Measurements from ENCODE around the gene RGS16. TPM values are rescaled to one million over a fixed set of nuclear protein-coding genes. Genes with fewer than 3 reads are reported as not detected.
"Not testable (repeated sequence)": the region's sequence is repeated elsewhere in the genome, so short reads cannot be mapped to it uniquely, and the experiment has no call there.

RGS16 gene
- total RNA-seq, 1 donor from 2014 or later = 1.2 TPM

- peaks cover 4% of the 10 kb centered on the region for H3K4me1 ChIP-seq
- no peak for TF ChIP-seq POLR2AphosphoS5 (IDR thresholded peaks at IDR 0.05; ENCODE audit: insufficient read depth in 1 of 2, low read depth in 1 of 2)
- TF ChIP-seq CTCF (IDR thresholded peaks at IDR 0.05) = no peak
- no peak for TF ChIP-seq POLR2A (IDR thresholded peaks at IDR 0.05)
- no peaks in the 10 kb centered on the region for H3K27me3 ChIP-seq
- no peak for DNase-seq (ENCODE audit: extremely low spot score in 2 of 2)
- H3K9me3 ChIP-seq = no peaks in the 10 kb centered on the region
- H3K4me3 ChIP-seq = no peak overlapping the region
- intact Hi-C loops (cut with DNase I) = no loop called here
- no peak overlapping the region for H3K27ac ChIP-seq
- H3K36me3 ChIP-seq = no peaks in the 10 kb centered on the region
Measured at GRCh38 chr1:182634306-182635072, 30.3 kb upstream of the RGS16 start.

GRCh38 chr1:182633657-182634281, 29.6 kb upstream of the RGS16 start:
- no peak overlapping the region for H3K27ac ChIP-seq
- peak in 1 of 2 donors; percentile 56 for DNase-seq (ENCODE audit: extremely low spot score in 2 of 2)
- TF ChIP-seq POLR2A (IDR thresholded peaks at IDR 0.05) (no peak), CTCF (IDR thresholded peaks at IDR 0.05) (no peak), POLR2AphosphoS5 (IDR thresholded peaks at IDR 0.05; ENCODE audit: insufficient read depth in 1 of 2, low read depth in 1 of 2) (no peak)
- no peak overlapping the region for H3K4me3 ChIP-seq
- H3K27me3 ChIP-seq = no peaks in the 10 kb centered on the region
- intact Hi-C loops (cut with DNase I) = no loop called here
- H3K4me1 ChIP-seq = peaks cover 4% of the 10 kb centered on the region
- H3K9me3 ChIP-seq = no peaks in the 10 kb centered on the region
- no peaks in the 10 kb centered on the region for H3K36me3 ChIP-seq

DNA sequence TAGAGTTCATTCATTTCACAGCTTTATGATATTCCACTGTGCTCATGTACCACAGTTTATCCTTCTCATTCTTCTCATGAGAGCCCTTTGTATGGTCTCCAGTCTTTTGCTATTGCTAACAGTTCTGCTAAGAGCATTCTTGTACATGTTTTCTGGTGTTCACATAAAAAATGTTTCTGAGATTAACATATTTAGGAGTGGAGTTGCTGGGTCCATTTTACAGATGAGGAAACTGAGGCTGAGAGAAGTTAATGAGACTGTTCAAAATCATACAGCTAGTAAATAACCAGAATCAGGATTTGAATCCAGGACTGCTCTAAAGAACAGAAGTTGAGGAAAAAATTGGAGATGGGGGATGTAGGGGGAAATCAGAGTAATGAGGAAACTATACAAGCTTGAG, 28.8 kb upstream of the RGS16 start:
- TF ChIP-seq POLR2A (IDR thresholded peaks at IDR 0.05) = no peak
- TF ChIP-seq CTCF (IDR thresholded peaks at IDR 0.05) = no peak
- no peak for TF ChIP-seq POLR2AphosphoS5 (IDR thresholded peaks at IDR 0.05; ENCODE audit: insufficient read depth in 1 of 2, low read depth in 1 of 2)
- Histone ChIP-seq H3K27ac (no peak overlapping the region), H3K36me3 (no peaks in the 10 kb centered on the region), H3K4me1 (peaks cover 4% of the 10 kb centered on the region), H3K4me3 (no peak overlapping the region), H3K27me3 (no peaks in the 10 kb centered on the region), H3K9me3 (no peaks in the 10 kb centered on the region)
- intact Hi-C loops (cut with DNase I) = no loop called here
- no peak for DNase-seq (ENCODE audit: extremely low spot score in 2 of 2)

DNA sequence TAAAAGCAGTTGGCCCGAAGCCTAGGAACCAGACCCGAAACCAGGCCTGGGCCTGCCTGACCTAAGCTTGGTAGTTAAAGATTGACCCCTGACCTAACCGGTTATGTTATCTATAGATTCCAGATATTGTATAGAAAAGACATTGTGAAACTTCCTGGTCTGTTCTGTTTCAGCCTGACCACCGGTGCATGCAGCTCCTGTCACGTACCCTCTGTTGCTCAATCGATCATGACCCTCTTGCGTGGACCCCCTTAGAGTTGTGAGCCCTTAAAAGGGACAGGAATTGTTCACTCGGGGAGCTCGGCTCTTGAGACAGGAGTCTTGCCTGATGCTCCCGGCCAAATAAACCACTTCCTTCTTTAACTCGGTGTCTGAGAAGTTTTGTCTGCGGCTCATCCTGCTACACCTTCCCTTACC, 28.3 kb upstream of the RGS16 start:
- H3K36me3 ChIP-seq; DNase-seq (ENCODE audit: extremely low spot score in 2 of 2); H3K9me3 ChIP-seq; H3K27me3 ChIP-seq; H3K4me1 ChIP-seq; H3K27ac ChIP-seq; H3K4me3 ChIP-seq; intact Hi-C loops (cut with DNase I): not testable (repeated sequence)

- intact Hi-C loops (cut with DNase I) = no loop called here
- peaks cover 4% of the 10 kb centered on the region for H3K4me1 ChIP-seq
- no peaks in the 10 kb centered on the region for H3K36me3 ChIP-seq
- H3K27me3 ChIP-seq = no peaks in the 10 kb centered on the region
- H3K27ac ChIP-seq = no peak overlapping the region
- TF ChIP-seq CTCF (IDR thresholded peaks at IDR 0.05) = no peak
- no peak for TF ChIP-seq POLR2A (IDR thresholded peaks at IDR 0.05)
- TF ChIP-seq POLR2AphosphoS5 (IDR thresholded peaks at IDR 0.05; ENCODE audit: insufficient read depth in 1 of 2, low read depth in 1 of 2) = no peak
- no peaks in the 10 kb centered on the region for H3K9me3 ChIP-seq
- H3K4me3 ChIP-seq = no peak overlapping the region
- no peak for DNase-seq (ENCODE audit: extremely low spot score in 2 of 2)
Measured at GRCh38 chr1:182631954-182632353, 27.8 kb upstream of the RGS16 start.
